GM23338 (cell line): ENCODE measurements around the gene HMOX1. TPM values are rescaled to one million over a fixed set of nuclear protein-coding genes. Genes with fewer than 3 reads are reported as not detected.
A peak's percentile ranks its signal among the peaks of the same experiment; 100 is the strongest.

Experiments
- CREB1 ChIP-seq: fragments of 250-450 bp; sonication (Bioruptor Pico); IDR thresholded peaks from 2 replicates; pipeline ENCODE4 v1.5.0; 2020; ENCODE audit warnings: low read depth, mild to moderate bottlenecking, moderate library complexity
- EZH2 ChIP-seq: fragments of 200-600 bp; sonication (generic); IDR thresholded peaks from one replicate; pipeline ENCODE4 v1.8.0; 2017; ENCODE audit warnings: antibody characterized with exemption, mild to moderate bottlenecking, low read depth; ENCODE audit not compliant: unreplicated experiment
- NANOG ChIP-seq: IDR thresholded peaks from 2 replicates; pipeline ENCODE4 v1.6.1; 2016; ENCODE audit warnings: antibody characterized with exemption, borderline replicate concordance
- POLR2AphosphoS5 ChIP-seq: IDR thresholded peaks from 2 replicates; pipeline ENCODE4 v1.6.1; 2016; ENCODE audit warnings: antibody characterized with exemption, low read depth
- ZNF331 ChIP-seq: fragments of 250-450 bp; sonication (Bioruptor Pico); IDR thresholded peaks from 2 replicates; pipeline ENCODE4 v1.5.0; 2020; ENCODE audit warnings: low read depth, mild to moderate bottlenecking, moderate library complexity
- microRNA-seq: library from miRNA; unstranded; fragments of <30 nt; microRNA quantifications from one replicate; pipeline ENCODE4, GENCODE V29; 2017
- polyA plus RNA-seq: library from polyadenylated mRNA; unstranded; fragments of >200 nt; fragmentation: Nextera tagmentation; extraction: Ambion mirVana; gene quantifications from 2 replicates; pipeline ENCODE4 v1.2.1, GENCODE V29; 2016
- small RNA-seq: library from RNA; depleted of rRNA; stranded (forward); fragments of <200 nt; gene quantifications from one replicate; pipeline ENCODE3, GENCODE V24; 2014; ENCODE audit warnings: low replicate concordance
- total RNA-seq: library from RNA; depleted of rRNA; stranded (reverse); fragments of >200 nt; shearing (Covaris generic); gene quantifications from 2 replicates; pipeline ENCODE4 v1.2.3, GENCODE V29; 2014; rRNA removed
- TF ChIP-seq, protein P1 (sequence below), 2 experiments: fragments of 200-600 bp in 1 of 2; sonication (generic) in 1 of 2; conservative IDR thresholded peaks; 2 replicates each; pipeline versions ENCODE4 v1.5.1 to v1.6.1; 2016 to 2017; ENCODE audit warnings: antibody characterized with exemption in 2 of 2, low read depth in 2 of 2, mild to moderate bottlenecking in 2 of 2, moderate library complexity in 1 of 2

Gene HMOX1
- total and polyA plus RNA-seq, 2 experiments from 2014 or later, result 10.9 to 22.6 TPM

DNA sequence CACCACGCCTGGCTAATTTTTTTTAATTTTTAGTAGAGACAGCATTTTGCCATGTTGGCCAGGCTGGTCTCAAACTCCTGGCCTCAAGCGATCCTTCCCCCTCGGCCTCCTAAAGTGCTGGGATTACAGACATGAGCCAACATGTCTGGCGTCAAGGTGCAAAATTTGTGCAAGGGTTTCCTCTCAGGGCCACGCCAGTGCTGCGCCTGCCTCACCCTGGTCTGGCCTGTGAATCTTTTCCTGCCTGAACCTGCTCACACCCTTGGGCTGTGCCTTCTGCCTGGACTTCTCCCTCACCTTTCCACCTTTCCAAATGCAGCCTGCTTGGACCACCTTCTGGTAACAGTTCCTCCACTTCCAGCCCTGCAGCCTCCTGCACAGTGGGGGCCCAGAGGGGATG lies 62.4 kb downstream of the HMOX1 start (continued):
- TF ChIP-seq ZNF331, result no peak
- TF ChIP-seq, protein P1, sequence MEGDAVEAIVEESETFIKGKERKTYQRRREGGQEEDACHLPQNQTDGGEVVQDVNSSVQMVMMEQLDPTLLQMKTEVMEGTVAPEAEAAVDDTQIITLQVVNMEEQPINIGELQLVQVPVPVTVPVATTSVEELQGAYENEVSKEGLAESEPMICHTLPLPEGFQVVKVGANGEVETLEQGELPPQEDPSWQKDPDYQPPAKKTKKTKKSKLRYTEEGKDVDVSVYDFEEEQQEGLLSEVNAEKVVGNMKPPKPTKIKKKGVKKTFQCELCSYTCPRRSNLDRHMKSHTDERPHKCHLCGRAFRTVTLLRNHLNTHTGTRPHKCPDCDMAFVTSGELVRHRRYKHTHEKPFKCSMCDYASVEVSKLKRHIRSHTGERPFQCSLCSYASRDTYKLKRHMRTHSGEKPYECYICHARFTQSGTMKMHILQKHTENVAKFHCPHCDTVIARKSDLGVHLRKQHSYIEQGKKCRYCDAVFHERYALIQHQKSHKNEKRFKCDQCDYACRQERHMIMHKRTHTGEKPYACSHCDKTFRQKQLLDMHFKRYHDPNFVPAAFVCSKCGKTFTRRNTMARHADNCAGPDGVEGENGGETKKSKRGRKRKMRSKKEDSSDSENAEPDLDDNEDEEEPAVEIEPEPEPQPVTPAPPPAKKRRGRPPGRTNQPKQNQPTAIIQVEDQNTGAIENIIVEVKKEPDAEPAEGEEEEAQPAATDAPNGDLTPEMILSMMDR (conservative IDR thresholded peaks at IDR 0.05; ENCODE audit: low read depth in 2 of 2), result no peak
- no peak for TF ChIP-seq CREB1 (CRISPR knock-in tag)
- no peak for TF ChIP-seq EZH2
- TF ChIP-seq POLR2AphosphoS5, result no peak
- no peak for TF ChIP-seq NANOG

Small RNA genes lying within 50 kb of the gene (microRNA-seq; reads per million reads assigned to microRNA genes)
- 1.1 reads per million for gene MIR3909
- gene MIR6069, result not detected

Small RNA genes lying within 50 kb of the gene (small RNA-seq; reads per million reads assigned to genes)
- gene MIR3909 (0.30 reads per million, percentile 12 among the genes with 10 or more reads in this experiment), gene MIR6069 (not detected)

Other genes with a start within 250 kb of the HMOX1 start
- gene HMGXB4, start 123.6 kb upstream of the HMOX1 start, total RNA-seq, result 33.1 and 34.7 TPM in 2 replicates
- gene HMGXB4, start 123.6 kb upstream of the HMOX1 start, polyA plus RNA-seq, result 56.7 and 64.9 TPM in 2 replicates
- gene TOM1, start 81.2 kb upstream of the HMOX1 start, total RNA-seq, result 17.8 and 28.0 TPM in 2 replicates
- gene TOM1, start 81.2 kb upstream of the HMOX1 start, polyA plus RNA-seq, result 9.1 and 10.9 TPM in 2 replicates
- 287 and 325 TPM in 2 replicates for gene MCM5, start 19.0 kb downstream of the HMOX1 start, total RNA-seq
- 282 and 288 TPM in 2 replicates for gene MCM5, start 19.0 kb downstream of the HMOX1 start, polyA plus RNA-seq
- 3.2 and 3.6 TPM in 2 replicates for gene RASD2, start 159.7 kb downstream of the HMOX1 start, total RNA-seq
- gene RASD2, start 159.7 kb downstream of the HMOX1 start, polyA plus RNA-seq, result 1.2 and 1.5 TPM in 2 replicates
- gene MB, start 236.2 kb downstream of the HMOX1 start, total RNA-seq, result not detected in 2 replicates
- gene MB, start 236.2 kb downstream of the HMOX1 start, polyA plus RNA-seq, result 0.64 TPM in 1 of 2 replicates, not detected in the other